Activated T-cell treated with anti-CD3 and anti-CD28 coated beads for 24 hours (primary cell): ENCODE data around the gene MS4A14.
"Not testable (repeated sequence)": the region's sequence is repeated elsewhere in the genome, so short reads cannot be mapped to it uniquely, and the experiment has no call there.

Experiments used
- DNase-seq: peaks from one replicate; pipeline ENCODE4 v3.0.0-alpha.2; 2020; ENCODE audit warnings: low read depth

The MS4A14 gene

GRCh38 chr11:60390419-60390818, 5.8 kb upstream of the MS4A14 start:
- no peak for DNase-seq

- DNase-seq, result no peak
These were observed 3.9 kb upstream of the MS4A14 start for GRCh38 chr11:60392361-60392760.

- DNase-seq, result no peak
These were observed 3.2 kb upstream of the MS4A14 start for GRCh38 chr11:60393016-60393415.

- no peak for DNase-seq
These were observed 1.4 kb upstream of the MS4A14 start for GRCh38 chr11:60394666-60395380.

- DNase-seq, result no peak
These were observed 540 bp downstream of the MS4A14 start for GRCh38 chr11:60396799-60397198.

GRCh38 chr11:60420015-60420414, 23.8 kb downstream of the MS4A14 start:
- no peak for DNase-seq

GRCh38 chr11:60422609-60423008, 26.4 kb downstream of the MS4A14 start:
- no peak for DNase-seq

- no peak for DNase-seq
These were observed 32.3 kb downstream of the MS4A14 start for GRCh38 chr11:60428517-60428916.

- DNase-seq, result no peak
These were observed 33.0 kb downstream of the MS4A14 start, which contains the start of gene MS4A5 for GRCh38 chr11:60429272-60429671. MS4A5 (plus strand) TSS chr11:60429572; CDS start chr11:60429675, 103 bp downstream.

GRCh38 chr11:60431251-60431650, 35.0 kb downstream of the MS4A14 start:
- DNase-seq, result no peak

GRCh38 chr11:60433401-60433800, 37.1 kb downstream of the MS4A14 start:
- DNase-seq, result no peak

GRCh38 chr11:60447070-60447469, 50.8 kb downstream of the MS4A14 start:
- no peak for DNase-seq

GRCh38 chr11:60447846-60448245, 51.6 kb downstream of the MS4A14 start:
- no peak for DNase-seq

GRCh38 chr11:60451185-60451584, 54.9 kb downstream of the MS4A14 start:
- DNase-seq, result not testable (repeated sequence)

- no peak for DNase-seq
These were observed 58.0 kb downstream of the MS4A14 start for GRCh38 chr11:60454212-60454611.

GRCh38 chr11:60455531-60456042, 59.3 kb downstream of the MS4A14 start, which contains the start of gene MS4A1:
MS4A1 (plus strand) TSS chr11:60455847; CDS start chr11:60462375, 6,528 bp downstream.
- no peak for DNase-seq

- DNase-seq, result no peak
These were observed 61.3 kb downstream of the MS4A14 start for GRCh38 chr11:60457576-60457975.

GRCh38 chr11:60459345-60459744, 63.1 kb downstream of the MS4A14 start:
- DNase-seq, result no peak
